Left lobe of liver (tissue), 2 donors: ENCODE results near the gene ATG4D. TPM values are rescaled to one million over a fixed set of nuclear protein-coding genes. Genes with fewer than 3 reads are reported as not detected.
"Not testable (repeated sequence)": the region's sequence is repeated elsewhere in the genome, so short reads cannot be mapped to it uniquely, and the experiment has no call there.

Experiments used
- ATAC-seq: fragments of 200-7000 bp; cut with Tn5 transposase; one replicate; pipeline ENCODE4 v1.9.1; 2020; ENCODE audit warnings: mild to moderate bottlenecking, moderate library complexity
- DNase-seq: peaks from one replicate; pipeline ENCODE4 v3.0.0-alpha.2; 2020; ENCODE audit warnings: low spot score
- total RNA-seq: library from RNA; stranded (reverse); gene quantifications from one replicate; pipeline ENCODE4 v1.2.1, GENCODE V29; 2021
- donor health status: DM: no; HTN: no; CAD: no; lungs with moderate emphysema.
- donor health status: DM: no; HTN: yes; CAD: no.

The ATG4D gene
- total RNA-seq, 1 donor from 2014 or later, result 11.6 TPM

DNA sequence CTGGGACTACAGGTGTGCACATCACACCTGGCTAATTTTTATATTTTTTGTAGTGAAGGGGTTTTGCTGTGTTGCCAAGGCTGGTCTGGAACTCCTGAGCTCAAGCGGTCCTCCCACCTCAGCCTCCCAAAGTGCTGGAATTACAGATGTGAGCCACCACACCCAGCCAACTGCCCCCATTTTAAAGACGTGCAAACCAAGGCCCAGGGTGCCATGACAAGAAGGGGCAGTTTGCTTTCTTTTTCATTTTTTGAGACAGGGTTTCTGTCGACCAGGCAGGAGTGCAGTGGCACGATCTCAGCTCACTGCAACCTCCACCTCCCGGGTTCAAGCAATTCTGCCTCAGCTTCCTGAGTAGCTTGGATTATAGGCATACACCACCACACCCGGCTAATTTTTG lies 30.1 kb downstream of the ATG4D start:
- ATAC-seq, result not testable (repeated sequence)

DNA sequence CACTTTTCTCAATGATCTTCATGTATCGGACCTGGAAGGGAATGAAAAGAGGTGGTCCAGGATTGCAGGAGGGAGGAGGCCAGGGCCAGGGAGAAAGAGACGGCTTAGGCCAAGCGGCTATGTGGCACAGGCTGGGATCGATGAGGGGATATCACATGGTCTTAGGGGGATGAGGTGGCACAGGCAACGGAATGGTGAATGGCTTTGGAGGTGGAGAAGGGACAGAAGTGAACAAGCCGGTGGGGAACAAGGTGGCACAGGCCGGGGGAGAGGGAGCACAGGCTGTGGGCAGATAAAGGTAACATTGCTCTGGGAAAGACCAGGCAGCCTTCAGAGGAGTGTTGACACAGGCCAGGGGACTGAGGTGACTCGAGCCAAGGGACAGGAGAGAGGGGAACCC lies 30.8 kb downstream of the ATG4D start:
- no peak for ATAC-seq

More for the DNA sequence above, 30.1 kb downstream of the ATG4D start:
- not testable (repeated sequence) for DNase-seq

DNA sequence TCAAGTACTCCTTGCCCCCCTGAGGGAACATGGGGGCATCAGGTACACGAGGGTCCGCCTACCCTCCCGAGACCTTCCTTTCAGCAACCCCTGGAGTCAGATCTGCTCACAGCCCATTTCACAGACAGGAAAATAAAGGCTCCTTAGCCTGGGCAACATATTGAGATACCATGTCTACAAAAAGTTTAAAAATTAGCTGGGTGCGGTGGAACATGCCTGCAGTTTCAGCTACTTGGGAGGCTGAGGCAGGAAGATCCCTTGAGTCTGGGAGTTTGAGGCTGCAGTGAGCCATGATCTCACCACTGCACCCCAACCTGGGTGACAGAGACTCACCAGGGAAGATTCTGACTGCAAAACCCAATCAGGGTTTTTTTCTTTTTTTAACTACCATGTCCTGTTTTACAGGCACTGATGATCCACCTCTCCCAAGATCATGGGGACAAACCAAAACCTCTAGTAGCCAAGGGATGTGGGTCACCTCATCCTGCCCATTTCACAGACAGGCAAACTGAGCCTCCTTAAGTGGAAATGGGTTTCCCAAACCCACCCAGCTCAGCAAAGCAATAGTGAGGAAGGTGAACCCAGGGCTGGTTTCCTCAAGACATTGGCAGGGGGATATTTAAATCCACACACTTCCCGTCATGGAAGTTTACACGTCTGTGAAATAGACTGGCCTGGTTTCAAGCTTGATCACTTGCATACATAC lies 31.5 kb downstream of the ATG4D start:
- DNase-seq (no peak), ATAC-seq (no peak)

More for the DNA sequence above, 30.8 kb downstream of the ATG4D start:
- no peak for DNase-seq

DNA sequence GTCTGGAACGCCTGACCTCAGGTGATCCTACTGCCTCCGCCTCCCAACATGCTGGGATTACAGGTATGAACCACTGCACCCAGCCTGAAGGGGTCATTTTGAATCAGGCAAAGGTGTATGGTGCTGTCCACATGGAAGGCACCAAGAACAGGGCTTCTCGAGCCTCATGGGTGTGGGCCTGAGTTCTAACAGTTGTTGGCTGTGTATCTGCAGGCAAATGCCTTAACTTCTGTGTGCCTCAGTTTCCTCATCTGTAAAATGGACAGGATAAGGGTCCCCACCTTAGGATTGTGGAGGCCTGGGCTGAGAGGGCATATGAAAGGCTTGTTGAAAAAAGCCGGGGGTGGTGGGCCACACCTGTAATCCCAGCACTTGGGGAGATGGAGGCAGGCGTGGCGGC lies 34.2 kb downstream of the ATG4D start:
- ATAC-seq (no peak), DNase-seq (no peak)

DNA sequence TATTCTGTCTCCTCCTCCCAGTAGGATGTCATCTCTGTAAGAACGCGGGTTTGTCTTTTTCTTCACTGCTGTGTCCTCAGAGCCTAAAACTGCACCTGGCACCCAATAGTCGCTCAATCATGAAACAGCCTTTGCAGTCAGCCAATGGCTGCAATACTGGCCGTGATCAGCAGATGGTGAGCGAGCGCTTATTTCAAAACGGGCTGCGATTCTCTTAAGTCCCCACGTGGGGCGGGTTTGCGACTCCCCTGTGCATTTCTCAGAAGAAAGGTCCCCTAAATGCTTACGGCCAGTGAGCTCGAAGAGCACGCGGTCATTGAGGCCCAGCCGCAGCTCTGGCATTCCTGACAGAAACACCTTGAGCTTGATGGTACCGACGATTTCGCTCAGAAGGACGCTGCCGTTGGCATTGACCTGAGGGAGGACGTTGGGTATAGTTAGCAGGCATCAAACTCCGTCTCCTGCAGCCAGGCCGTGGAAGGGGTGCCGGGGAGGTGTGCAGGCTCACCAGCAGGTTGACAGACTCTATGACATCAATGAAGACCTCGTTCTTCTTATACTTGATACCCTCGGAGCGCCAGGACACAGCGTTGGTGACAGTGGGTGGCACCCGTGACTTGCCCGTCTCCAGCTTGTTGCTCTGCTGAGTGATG lies 37.4 kb downstream of the ATG4D start:
- DNase-seq (peak; percentile 83), ATAC-seq (peak; percentile 100)

DNA sequence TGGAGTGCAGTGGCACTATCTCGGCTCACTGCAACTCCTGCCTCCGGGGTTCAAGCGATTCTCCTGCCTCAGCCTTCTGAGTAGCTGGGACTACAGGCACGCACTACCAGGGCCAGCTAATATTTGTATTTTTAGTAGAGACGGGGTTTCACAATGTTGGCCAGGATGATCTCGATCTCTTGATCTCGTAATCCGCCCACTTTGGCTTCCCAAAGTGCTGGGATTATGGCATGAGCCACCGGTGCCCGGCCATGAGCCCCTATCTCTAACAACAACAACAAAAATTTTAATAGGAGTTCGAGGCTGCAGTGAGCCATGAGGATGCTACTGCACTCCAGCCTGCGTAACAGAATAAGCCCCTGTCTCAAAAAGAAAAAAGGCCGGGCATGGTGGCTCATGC lies 38.4 kb downstream of the ATG4D start:
- no peak for DNase-seq
- ATAC-seq, result no peak

DNA sequence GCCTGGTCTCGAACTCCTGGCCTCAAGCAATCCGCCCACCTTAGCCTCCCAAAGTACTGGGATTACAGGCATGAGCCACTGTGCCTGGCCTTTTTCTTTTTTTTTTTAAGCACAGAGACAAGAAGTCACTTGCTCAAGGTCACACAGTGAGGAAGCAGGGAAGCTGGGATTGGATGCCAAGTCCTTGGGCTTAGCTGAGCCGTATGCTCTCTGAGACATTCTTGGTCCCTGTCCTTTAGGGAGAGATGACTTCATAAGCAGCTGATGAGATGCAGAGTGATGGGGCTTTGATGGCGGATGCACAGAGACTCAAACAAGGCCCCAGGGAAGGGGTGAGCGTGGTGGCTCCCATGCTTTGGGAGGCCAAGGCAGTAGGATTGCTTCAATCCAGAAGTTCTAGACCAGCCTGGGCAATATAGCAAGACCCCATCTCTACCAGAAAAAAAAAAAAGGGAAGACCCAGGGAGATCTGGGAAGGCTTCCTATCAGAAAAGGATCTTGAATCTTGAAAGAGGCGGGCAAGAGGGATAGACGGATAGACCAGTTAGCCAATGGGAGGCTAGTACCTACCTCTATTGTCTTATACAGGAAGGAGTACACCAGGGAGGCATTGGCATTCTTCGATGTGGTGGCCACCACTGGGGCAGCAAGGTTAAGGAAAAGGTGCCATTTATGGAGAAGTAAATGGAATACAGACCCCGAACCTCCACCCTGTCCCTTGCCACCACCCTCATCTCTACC lies 39.5 kb downstream of the ATG4D start:
- ATAC-seq (no peak), DNase-seq (no peak)

DNA sequence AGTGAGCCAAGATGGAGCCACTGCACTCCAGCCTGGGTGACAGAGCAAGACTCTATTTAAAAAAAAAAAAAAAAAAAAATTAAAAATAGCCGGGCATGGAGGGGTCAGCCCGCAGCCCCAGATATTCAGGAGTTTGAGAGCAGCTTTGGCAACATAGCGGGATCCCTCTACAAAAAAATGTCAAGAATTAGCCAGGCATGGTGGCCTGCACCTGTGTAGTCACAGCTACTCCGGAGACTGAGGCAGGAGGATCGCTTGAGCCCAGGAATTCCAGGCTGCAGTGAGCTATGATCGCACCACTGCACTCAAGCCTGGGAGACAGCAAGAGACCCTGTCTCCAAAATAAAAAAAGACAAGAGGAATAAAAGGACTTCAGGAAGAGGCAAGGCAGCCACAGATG lies 42.7 kb downstream of the ATG4D start:
- ATAC-seq (no peak), DNase-seq (no peak)

DNA sequence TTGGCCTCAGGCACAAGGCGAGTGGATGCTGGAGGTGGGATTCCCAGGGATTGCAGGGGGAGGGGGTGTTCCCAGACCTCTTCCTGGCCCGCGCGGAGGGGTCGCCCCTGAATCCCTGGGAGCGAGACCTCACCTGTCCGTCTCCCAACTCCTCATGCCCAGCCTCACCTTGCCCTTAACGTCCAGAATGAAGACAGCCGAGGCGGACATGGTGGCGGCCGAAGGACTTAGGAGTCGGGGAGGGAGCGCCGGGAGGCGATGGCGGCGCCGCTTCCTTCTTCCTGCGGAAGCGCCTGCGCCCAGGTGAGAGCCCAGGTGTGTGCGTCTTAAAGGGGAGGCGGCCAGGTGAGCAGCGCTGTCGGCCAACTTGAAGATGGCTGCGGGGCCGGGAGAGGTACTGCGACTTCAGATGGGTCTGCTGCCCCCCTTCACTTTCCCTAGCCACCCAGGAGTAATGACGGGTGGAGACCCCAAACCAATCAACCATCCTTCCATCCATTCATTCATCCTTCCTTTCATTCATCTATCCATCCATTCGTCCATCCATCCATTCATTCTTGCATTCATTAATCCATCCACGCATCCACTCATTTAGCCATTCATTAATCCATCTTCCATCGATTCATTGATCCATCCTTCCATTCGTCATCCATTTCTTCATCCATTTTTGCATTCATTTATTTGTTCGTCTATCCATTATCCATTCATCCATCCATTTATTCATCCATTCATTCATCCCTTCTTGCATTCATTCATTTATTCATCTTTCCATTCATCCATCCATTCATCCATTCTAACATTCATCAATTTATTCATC lies 43.5 kb downstream of the ATG4D start, which contains the start of gene AP1M2:
AP1M2 (minus strand) TSS at position 291 of the 817 bp plus-strand sequence; CDS start at position 210, 81 bp downstream.
- no peak for DNase-seq
- no peak for ATAC-seq

DNA sequence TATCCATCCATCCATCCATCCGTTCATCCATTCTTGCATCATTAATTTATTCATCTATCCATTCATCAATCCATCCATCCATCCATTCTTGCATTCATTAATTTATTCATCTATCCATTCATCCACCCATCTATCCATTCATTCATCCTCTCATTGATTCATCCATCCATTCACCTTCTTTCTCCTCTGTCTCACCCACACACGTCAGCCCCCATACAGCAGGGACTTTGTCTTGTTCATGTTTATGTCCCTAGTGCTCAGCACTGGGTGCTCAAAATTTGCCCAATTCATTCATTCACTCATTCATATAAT lies 44.1 kb downstream of the ATG4D start:
- ATAC-seq, result no peak
- DNase-seq, result no peak

DNA sequence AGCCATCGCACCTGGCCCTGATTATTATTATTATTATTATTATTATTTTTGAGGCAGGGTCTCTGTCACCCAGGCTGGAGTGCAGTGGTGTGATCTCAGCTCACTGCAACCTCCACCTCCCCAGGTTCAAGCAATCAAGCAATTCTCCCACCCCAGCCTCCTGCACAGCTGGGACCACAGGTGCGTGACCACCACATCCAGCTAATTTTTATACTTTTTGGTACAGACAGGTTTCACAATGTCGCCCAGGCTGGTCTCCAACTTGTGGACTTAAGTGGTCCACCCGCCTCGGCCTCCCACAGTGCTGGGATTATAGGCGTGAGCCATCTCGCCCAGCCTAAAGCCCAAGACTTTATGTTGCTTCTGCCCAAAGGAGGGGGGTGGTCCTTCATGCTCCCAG lies 49.4 kb downstream of the ATG4D start:
- DNase-seq, result no peak
- no peak for ATAC-seq

DNA sequence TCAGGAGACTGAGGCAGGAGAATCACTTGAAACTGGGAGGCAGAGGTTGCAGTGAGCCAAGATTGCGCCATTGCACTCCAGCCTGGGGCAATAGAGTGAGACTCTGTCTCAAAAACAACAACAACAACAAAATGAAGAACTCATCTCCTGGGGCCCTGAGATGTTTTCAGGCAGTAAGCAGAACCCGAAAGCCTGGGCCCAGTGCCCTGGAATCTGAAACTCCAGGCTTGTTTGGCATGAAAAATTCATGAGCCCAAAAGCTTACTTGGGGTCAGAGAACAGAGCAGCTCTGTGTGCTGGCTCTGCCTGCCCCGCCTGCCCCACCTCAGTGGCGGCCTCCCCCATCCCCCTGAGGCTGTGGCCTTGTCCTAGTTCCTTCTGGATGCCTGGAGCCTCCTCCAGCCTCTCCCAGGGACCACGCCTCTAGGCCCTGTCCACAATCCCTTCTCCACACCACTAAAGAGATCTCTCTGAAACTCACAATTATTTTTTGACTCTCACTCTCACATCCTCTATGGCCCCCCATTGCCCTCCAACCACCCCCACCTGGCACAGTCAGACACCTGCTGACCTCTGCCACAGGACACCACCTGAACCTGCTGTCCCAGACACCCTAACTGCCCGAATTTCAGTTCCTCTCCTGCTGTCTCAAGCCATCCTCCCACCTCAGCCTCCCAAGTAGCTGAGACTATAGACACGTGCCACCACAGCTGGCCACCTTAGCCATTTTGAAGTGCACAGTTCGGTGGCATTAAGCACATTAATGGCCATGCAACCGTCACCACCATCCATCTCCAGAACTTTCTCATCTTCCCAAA lies 50.3 kb downstream of the ATG4D start:
- ATAC-seq (peak; percentile 56), DNase-seq (no peak)

DNA sequence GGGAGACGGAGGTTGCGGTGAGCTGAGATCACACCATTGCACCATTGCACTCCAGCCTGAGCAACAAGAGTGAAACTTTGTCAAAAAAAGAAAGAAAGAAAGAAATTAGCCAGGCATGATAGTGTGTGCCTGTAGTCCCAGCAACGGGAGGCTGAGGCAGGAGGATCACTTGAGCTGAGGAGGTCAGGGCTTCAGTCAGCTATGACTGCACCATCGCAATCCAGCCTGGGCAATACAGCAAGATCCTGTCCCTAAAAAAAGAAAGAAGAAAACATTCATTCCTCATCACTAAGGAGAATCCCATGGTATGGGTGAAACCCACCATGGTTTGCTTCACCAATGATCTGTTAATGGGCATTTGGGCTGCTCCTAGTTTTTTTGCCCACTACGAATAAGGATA lies 56.4 kb downstream of the ATG4D start:
- ATAC-seq (no peak), DNase-seq (no peak)

DNA sequence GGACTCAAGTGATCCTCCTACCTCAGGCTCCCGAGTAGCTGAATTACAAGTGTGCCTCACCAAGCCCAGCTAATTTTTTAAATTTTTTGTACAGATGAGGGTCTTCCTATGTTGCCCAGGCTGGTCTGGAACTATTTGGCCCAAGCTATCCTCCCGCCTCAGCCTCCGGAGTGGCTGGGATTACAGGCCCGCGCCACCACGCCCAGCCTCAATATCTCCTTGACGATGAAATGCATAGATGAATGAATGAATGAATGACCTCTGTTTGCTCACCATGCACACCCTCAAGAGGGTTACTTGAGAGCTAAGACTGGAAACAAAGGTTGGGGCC lies 58.3 kb downstream of the ATG4D start:
- DNase-seq (no peak), ATAC-seq (no peak)

DNA sequence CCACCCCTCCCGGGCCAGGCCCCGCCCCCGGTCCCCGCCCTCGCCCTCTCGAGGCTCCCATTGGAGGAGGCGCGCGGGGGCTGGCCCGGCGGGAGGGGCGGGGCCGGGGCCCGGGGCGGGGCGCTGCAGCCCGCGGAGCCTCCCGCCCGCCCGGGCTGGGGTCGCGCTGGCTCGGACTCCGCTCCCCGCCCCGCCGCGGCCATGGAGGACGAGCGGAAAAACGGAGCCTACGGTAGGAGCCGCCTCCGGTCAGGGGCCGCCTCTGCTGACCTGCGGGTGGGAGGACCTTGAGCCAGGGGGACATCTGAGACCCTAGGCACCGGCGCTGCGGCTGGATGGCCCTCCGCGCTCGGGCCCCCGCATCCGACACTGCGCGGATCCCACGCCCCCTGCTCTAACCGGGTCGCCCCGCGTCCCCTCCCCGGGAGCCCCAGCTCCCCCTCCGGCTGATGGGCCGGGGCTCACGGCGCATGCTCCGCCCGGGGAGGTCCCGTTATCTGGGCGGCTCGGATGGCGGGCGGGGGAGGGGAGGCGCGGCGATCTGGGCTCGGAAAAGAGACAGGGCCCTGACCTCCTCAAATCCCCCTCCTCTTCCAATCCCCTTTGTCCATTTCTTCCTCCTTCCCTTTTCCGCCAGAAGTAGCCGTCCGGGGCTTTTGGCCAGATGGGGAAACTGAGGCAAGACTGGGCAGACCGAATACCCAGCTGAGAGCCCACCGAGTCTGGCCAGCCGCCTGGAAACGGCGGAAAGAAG lies 58.8 kb downstream of the ATG4D start:
- DNase-seq (peak; percentile 80), ATAC-seq (peak; percentile 98)

Other genes starting within 250 kb of the ATG4D start
- 4.2 TPM for gene ZGLP1, start 234.1 kb upstream of the ATG4D start, total RNA-seq
- 11.0 TPM for gene FDX2, start 227.9 kb upstream of the ATG4D start, total RNA-seq
- 11.3 TPM for gene RAVER1, start 210.4 kb upstream of the ATG4D start, total RNA-seq
- 38.6 TPM for gene ICAM3, start 204.3 kb upstream of the ATG4D start, total RNA-seq
- 78.8 TPM for gene TYK2, start 163.3 kb upstream of the ATG4D start, total RNA-seq
- gene CDC37, start 140.4 kb upstream of the ATG4D start, total RNA-seq, result 49.4 TPM
- 1.7 TPM for gene PDE4A, start 123.4 kb upstream of the ATG4D start, total RNA-seq
- gene KEAP1, start 40.5 kb upstream of the ATG4D start, total RNA-seq, result 59.6 TPM
- gene S1PR5, start 26.5 kb upstream of the ATG4D start, total RNA-seq, result 0.30 TPM
- gene KRI1, start 22.1 kb downstream of the ATG4D start, total RNA-seq, result 10.4 TPM
- gene CDKN2D, start 25.1 kb downstream of the ATG4D start, total RNA-seq, result 1.3 TPM
- 1.0 TPM for gene AP1M2, start 43.4 kb downstream of the ATG4D start, total RNA-seq
- 12.9 TPM for gene SLC44A2, start 81.6 kb downstream of the ATG4D start, total RNA-seq
- gene ILF3, start 110.4 kb downstream of the ATG4D start, total RNA-seq, result 57.1 TPM
- 33.2 TPM for gene QTRT1, start 157.5 kb downstream of the ATG4D start, total RNA-seq
- 64.8 TPM for gene DNM2, start 174.2 kb downstream of the ATG4D start, total RNA-seq